ENCODE data around the gene NUFIP2.

DNA sequence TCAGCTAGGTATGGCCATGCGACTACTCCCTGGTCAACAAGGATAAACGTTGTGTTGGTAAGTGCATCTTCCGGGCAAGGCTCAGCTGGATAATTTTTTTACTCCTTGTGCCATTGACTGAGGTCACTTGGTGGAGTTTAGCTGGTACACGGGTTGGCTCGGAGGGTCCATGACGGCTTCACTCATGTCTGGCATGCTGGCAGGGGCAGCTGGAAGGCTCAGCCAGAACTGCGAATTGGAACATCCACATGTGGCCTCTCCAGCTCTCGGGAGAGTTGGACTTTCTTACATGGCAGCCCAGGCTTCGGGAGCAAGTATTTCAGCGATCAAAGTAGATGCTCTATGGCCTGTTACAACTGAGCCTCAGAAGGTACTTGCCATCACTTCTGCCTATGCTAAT, 78.8 kb downstream of the NUFIP2 start:
- TF ChIP-seq TCF7L2 (IDR thresholded peaks at IDR 0.05; ENCODE audit: low read depth, low read length): no peak
- TF ChIP-seq, protein P1, sequence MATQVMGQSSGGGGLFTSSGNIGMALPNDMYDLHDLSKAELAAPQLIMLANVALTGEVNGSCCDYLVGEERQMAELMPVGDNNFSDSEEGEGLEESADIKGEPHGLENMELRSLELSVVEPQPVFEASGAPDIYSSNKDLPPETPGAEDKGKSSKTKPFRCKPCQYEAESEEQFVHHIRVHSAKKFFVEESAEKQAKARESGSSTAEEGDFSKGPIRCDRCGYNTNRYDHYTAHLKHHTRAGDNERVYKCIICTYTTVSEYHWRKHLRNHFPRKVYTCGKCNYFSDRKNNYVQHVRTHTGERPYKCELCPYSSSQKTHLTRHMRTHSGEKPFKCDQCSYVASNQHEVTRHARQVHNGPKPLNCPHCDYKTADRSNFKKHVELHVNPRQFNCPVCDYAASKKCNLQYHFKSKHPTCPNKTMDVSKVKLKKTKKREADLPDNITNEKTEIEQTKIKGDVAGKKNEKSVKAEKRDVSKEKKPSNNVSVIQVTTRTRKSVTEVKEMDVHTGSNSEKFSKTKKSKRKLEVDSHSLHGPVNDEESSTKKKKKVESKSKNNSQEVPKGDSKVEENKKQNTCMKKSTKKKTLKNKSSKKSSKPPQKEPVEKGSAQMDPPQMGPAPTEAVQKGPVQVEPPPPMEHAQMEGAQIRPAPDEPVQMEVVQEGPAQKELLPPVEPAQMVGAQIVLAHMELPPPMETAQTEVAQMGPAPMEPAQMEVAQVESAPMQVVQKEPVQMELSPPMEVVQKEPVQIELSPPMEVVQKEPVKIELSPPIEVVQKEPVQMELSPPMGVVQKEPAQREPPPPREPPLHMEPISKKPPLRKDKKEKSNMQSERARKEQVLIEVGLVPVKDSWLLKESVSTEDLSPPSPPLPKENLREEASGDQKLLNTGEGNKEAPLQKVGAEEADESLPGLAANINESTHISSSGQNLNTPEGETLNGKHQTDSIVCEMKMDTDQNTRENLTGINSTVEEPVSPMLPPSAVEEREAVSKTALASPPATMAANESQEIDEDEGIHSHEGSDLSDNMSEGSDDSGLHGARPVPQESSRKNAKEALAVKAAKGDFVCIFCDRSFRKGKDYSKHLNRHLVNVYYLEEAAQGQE (IDR thresholded peaks at IDR 0.05; ENCODE audit: insufficient read depth in 1 of 2, low read depth in 2 of 2, low read length in 1 of 2): no peak
- TF ChIP-seq, protein P2, sequence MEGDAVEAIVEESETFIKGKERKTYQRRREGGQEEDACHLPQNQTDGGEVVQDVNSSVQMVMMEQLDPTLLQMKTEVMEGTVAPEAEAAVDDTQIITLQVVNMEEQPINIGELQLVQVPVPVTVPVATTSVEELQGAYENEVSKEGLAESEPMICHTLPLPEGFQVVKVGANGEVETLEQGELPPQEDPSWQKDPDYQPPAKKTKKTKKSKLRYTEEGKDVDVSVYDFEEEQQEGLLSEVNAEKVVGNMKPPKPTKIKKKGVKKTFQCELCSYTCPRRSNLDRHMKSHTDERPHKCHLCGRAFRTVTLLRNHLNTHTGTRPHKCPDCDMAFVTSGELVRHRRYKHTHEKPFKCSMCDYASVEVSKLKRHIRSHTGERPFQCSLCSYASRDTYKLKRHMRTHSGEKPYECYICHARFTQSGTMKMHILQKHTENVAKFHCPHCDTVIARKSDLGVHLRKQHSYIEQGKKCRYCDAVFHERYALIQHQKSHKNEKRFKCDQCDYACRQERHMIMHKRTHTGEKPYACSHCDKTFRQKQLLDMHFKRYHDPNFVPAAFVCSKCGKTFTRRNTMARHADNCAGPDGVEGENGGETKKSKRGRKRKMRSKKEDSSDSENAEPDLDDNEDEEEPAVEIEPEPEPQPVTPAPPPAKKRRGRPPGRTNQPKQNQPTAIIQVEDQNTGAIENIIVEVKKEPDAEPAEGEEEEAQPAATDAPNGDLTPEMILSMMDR (IDR thresholded peaks at IDR 0.05): no peak
- no peak for TF ChIP-seq POLR2AphosphoS5 (IDR thresholded peaks at IDR 0.05; ENCODE audit: low read depth, low read length)

Measured in Panc1 (cell line).